Inflammatory macrophage treated with lipopolysaccharide for 4 hours (primary cell): Measurements from ENCODE around the gene IGSF23.
"Not testable (repeated sequence)": the region's sequence is repeated elsewhere in the genome, so short reads cannot be mapped to it uniquely, and the experiment has no call there.

ENCODE experiments used
- DNase-seq: peaks from one replicate; pipeline ENCODE4 v3.0.0-alpha.2; 2020

IGSF23 gene

DNA sequence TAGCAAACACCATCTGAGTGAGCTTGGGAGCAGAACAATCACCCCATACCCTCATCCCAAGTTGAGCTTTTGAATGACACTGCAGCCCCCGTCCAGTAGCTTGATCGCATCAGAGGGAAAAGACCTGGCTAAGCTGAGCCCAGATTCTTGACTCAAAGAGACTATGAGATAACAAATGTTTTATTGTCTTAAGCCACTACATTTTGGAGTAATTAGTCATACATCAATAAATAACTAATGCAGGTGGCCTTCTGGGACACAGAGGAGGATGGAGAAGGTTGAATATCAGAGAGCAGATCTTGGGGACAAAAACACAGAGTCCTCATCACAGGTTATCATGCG, 24.6 kb upstream of the IGSF23 start:
- DNase-seq: no peak

DNA sequence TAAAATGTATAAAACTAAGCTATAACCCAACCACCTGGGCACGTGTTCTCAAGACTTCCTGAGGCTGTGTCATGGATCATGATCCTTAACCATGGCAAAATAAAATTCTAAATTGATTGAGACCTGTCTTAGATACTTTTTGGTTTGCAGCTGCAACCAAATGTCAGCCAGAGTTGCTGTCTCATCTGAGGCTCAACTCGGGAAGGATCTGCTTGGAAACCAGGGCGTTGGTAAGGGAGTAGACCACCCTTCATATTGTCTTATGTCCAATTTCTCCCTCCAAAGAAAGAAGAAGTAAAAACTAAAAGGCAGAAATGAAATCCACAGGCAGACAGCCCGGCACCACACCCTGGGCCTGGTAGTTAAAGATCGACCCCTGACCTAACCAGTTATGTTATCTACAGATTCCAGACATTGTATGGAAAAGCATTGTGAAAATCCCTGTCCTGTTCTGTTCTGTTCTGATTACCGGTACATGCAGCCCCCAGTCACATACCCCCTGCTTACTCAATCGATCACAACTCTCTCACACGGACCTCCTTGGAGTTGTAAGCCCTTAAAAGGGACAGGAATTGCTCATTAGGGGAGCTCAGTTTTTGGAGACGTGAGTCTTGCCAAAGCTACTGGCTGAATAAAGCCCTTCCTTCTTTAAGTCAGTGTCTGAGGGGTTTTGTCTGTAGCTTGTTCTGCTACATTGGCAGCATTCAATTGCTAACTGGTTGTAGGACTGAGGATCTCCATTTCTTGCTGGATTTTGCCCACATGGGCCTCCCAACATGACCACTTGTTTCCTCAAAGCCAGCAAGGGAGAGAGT, 22.9 kb upstream of the IGSF23 start:
- DNase-seq: no peak

DNA sequence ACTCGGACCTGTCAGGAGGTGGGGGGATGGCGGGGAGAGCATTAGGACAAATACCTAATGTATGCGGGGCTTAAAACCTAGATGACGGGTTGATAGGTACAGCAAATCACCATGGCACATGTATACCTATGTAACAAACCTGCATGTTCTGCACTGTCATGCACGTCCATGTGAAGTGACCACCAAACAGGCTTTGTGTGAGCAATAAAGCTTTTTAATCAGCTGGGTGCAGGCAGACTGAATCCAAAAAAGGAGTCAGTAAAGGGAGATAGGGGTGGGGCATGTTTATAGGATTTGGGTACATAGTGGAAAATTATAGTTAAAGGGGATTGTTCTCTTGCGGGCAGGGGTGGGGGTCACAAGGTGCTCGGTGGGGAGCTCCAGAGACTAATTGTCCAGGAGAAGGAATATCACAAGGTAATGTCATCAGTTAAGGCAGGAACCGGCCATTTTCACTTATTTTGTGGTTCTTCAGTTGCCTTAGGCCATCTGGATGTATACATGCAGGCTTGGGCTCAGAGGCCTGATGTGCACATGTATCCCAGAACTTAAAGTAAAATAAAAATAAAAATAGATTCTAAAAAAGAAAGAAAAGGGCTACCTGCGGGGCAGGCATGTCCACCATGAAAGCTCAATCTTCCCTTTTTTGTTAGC, 21.9 kb upstream of the IGSF23 start:
- not testable (repeated sequence) for DNase-seq

DNA sequence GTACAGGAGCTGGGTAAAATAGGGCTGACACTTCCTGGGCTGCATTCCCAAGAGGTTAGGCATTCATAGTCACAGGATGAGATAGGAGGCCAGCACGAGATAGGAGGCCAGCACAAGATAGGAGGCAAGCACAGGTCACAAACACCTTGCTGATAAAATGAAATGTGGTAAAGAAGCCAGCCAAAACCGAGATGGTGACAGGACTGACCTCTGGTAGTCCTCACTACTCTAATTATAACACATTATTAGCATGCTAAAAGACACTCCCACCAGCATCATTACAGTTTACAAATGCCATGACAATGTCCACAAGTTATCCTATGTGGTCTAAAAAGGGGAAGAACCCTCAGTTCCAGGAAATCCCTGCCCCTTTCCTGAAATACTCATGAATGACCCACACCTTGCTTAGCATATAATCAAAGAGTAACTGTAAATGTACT, 20.9 kb upstream of the IGSF23 start:
- DNase-seq: peak; percentile 47

DNA sequence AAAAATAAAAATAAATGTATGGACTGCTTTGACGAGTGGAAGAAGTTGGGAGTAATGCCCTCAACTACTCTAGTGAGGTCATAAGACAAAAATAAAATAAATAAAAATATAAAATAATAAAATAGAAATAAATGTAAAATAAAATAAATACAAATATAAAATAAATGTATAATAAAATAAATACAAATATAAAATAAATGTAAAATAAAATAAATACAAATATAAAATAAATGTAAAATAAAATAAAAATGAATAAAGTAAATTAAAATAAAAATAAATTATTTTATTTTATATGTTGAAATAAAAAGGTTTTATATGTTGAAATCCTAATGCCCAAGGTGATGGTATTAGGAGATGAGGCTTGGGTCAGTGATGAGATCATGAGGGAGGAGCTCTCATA, 20.1 kb upstream of the IGSF23 start:
- DNase-seq: no peak

DNA sequence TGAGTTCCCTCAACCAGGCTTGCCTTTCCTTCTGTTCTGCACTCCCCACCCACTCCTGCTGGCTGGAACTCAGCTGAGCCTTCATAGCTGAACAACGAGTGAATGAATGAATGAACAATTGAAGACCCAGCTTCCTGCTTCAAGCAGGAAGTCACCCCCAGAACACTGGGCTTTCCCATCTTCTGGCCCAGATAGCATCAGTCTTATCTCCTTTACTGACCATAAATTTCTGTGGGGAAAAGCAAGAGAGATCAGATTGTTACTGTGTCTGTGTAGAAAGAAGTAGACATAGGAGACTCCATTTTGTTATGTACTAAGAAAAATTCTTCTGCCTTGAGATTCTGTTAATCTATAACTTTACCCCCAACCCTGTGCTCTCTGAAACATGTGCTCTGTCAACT, 19.5 kb upstream of the IGSF23 start:
- DNase-seq: not testable (repeated sequence)

DNA sequence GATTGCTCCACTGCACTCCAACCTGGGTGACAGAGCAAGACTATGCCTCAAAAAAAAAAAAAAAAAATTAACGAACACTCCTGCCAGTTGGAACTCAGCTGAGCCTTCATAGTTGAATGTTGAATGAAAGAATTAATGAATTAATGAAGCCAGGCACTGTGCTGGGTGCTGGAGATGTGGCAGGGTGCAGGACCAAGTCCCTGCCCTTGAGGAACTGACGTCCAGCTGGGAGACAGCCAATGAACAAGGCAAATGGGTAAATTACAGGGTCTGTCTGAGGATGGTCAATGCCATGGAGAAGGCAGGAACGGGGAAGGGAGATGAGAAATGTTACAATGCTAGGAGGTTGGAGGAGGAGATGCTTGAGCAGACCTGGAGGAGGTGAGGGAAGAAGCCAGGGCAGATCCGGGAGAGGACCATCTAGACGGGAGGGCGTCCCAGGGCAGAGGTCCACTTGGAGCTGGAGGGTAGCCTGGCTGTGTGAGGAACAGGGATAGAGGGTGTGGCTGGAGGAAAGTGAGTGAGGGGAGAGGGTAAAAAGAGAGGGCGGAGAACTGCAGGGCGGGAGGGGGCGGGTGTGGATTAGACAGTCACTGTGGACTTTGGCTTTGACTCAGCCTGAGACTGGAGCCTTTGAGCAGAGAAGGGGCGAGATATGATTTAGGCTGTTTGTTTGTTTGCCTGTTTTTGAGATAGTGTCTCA, 16.8 kb upstream of the IGSF23 start:
- DNase-seq: no peak

DNA sequence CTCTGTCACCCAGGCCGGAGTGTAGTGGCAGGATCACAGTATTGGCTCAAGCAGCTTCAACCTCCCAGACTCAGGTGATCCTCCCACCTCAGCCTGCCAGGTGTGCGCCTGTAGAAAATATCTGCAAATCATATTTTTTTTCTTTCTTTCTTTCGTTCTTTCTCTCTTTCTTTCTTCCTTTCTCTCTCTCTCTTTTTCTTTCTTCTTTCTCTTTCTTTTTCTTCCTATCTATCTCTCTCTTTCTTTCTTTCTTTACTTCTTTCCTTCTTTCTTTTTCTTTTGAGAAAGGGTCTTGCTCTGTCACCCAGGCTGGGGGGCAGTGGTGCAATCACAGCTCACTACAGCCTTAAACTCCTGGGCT, 16.3 kb upstream of the IGSF23 start:
- DNase-seq: no peak

DNA sequence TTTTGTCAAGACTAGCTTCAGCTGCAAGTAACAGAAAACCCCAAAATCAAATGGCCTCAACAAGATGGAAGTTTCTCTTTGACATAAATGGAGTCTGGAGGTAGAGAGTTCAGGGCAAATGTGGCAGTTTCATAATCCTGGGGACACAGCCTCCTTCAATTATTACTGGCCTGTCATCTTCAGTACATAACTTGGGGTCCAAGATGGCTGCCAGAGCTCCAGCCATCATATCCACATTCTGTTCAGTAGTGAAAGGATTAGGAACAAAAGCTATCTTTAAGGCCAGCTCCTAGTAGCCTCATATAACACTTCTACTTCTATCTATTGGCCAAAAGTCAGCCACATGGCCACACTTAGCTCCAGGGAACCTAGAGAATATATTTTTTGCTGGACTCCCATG, 15.0 kb upstream of the IGSF23 start:
- no peak for DNase-seq

DNA sequence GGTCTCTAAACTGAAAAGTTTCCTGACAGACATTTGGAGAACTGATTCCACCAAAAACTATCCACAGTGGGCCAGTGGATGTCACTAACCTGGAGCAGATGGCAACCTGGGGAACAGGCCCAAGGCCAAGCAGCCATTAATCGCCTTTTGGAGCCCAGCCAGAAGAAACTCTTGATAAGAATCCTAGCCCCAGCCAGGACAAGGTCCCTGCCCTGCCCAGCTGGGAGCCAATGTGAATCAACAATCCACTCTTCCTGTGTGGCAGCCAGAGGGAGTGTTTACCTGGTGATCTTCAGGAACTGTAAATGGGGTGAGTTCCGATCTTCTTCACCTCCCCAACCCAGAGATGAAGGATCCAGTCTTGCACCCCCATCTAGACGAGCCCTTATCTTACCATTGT, 14.5 kb upstream of the IGSF23 start:
- DNase-seq: no peak

DNA sequence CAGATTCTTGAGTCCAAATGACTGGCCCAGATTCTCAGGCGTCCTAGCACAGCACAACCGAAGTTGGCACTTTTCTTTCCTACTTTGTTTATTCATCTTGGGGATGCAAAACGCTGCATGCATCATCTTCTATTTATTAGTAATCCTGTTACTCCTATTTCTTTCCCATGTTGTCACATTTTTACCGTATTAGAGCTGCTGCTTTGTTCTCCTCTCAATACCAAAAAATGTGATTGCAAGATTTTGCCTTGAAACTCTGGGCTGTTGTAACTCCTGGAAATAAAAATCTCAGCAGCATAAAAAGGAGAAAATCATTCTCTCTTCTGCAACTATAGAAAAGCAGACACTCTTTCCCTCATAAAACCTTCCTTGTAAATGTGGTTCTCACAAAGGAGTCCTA, 12.9 kb upstream of the IGSF23 start:
- DNase-seq: no peak

DNA sequence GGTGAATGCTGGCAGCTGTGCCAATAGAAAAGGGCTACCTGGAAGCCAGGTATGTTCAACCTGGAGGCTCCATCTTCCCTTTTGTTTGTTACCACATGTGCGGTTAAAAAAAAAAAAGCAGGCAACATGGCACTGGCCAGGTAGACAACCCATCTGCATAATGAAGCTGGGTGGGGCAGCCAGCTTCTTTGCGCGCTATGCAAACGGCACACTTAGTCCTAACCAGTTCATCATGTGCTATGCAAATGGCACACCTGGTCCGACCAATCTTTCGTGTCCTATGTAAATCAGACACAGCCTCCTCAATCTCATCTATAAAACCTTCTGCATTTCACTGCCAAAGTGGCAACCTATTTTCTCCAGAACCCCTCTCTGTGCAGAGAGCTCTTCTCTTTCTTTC, 11.3 kb upstream of the IGSF23 start:
- DNase-seq: no peak

DNA sequence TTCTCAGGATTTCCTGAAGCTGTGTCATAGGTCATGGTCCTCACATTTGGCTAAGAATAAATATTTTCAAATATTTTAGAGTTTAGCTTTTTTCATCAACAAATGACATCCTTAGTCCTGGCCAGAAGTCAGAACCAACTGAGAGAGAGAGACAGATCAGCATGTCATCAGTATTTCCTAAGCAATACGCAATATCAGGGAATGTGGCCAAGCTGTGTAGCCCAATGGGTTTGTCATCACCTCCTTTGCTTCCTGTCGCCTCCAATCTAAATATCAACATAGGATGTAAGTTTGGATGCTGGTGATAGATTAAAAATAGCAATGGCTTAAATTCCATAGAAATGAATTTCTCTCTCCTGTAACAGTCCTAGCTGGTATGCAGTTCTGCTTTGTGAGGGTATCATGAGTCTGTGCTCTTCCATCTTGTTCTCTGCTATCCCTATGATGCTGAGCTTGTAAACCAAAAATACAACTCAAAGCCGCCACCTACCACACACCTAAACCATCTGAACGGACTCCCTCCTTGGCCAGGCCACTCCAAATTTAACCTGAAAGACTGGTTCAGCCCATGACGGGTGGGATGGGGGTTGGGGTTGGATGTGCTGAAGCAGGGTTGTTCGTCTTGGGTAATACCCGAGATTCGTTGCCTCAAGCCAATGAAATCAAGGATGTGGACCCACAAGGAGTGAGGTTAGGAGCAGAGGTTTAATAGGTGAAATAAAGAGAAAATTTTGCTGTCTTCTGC, 10.0 kb upstream of the IGSF23 start:
- no peak for DNase-seq

DNA sequence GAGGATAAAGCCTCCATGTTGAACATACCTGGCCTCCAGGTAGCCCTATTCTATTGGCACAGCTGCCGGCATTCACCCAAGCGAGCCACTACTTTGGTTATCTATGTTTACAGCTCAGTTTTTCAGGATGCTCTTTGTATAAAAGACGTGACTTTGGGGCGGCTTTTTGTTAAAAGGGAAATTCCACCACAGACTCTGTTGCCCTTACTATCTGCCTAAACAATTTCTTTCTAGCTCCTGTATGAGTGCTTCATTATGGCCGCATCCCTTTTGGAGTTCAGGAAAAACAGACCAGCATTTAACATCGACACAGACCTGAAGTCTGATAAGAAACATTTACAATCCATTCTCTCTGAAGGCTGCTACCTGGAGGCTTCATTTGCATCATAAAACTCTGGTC, 9.1 kb upstream of the IGSF23 start:
- no peak for DNase-seq

DNA sequence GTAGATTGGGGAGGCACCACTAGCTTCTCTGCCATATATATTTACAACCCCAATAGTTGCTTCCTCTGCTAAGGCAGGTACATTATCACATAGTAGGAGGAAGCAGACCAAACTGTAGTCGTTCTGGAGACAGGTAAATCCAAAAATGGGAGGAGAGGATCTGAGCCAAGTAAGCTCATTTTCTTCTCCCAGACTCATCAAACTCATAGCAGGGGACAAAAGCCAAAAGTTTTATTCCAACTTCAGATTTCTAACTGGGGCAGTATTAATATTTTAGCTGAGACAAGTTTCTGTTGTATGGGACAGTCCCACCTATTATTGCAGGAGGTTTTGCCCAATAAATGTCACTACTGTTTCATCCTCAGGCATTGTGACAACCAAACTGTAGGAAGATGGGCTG, 7.8 kb upstream of the IGSF23 start:
- no peak for DNase-seq

DNA sequence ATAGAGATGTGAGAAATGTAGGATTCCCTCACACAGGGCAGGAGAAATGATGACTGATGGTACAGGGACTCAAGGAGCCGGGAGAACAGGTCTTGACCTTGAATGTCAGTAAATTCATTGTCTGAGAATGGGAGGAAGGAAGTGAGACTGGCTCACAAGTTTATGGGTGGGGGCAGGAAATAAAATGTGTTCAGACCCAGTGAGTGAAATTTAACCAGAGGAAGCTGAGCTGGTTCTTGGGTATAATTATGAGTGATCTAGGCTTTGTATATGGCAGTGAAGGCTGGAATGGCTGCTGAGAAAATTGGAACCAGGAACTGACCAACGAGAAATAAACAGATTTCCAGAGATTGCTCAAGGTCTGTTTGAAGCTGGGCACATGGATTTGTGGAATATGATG, 6.3 kb upstream of the IGSF23 start:
- DNase-seq: peak; percentile 44

DNA sequence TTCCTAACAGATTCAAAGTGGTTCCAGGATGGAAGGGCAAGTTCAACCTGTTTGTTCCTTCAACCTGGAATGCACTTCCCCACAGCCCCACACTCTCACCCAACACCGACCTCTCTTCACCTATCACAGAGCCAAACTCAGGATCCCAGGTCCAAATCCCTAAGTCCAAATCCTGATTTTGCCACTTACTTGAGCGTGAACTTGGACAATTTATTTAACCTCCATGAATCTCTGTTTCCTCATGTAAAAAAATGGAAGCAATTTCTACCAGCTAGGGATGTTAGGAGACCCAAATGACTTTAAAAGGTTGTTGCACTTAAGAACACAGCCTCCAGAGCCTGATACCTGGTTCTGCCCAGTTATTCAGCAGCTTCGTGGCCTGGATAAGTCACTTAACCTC, 5.4 kb upstream of the IGSF23 start:
- DNase-seq: no peak

DNA sequence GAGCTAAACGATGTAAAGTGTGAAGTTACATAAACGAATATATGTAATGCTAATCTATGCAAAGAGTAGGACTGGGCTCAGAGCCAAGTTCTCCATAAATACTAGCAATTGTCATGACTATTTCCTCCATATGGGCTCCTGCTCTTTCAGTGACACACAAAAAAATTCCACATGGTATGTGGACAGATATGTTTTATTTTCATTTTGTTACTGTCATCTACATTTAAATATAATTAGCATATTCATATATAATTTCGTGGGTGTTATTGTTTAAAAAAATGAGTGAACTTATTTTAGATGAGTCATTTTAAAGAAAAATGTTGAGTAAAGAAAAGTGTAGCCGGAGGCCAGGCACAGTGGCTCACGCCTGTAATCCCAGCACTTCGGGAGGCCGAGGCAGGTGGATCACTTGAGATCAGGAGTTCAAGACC, 5.0 kb upstream of the IGSF23 start:
- peak; percentile 57 for DNase-seq

DNA sequence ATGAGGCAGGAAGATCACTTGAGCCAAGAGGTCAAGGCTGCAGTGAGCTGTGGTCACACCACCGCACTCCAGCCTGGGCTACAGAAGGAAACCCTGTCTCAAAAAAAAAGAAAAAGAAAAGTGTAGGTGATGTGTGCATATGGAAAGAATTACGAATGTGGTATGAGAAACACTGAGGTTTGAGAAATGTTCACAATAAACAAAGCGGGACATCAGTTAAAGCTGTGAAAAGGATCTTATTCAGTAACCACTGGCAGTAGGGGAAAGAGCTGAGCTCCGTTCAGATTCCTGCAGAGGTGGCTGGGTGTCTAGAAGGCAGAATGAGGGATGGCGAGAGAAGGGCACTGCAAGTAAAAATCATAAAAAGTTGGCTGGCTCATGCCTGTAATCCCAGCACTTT, 4.1 kb upstream of the IGSF23 start:
- DNase-seq: no peak

DNA sequence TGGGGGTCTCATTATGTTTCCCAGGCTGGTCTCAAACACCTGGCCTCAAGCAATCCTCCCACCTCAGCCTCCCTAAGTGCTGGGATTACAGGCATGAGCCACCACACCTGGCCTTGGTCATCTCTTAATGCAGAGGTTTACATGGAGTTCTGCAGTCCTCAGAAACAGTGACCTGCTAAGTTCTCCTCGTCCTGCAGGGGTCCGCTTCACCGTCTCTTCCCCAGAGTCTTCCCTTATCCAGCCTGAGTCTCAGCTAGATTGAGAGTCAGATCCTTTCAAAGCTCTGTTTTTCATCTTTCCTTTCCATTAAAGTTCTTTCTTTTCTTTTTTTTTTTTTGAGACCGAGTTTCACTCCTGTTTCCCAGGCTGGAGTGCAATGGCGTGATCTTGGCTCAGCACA, 2.9 kb upstream of the IGSF23 start:
- peak; percentile 47 for DNase-seq

DNA sequence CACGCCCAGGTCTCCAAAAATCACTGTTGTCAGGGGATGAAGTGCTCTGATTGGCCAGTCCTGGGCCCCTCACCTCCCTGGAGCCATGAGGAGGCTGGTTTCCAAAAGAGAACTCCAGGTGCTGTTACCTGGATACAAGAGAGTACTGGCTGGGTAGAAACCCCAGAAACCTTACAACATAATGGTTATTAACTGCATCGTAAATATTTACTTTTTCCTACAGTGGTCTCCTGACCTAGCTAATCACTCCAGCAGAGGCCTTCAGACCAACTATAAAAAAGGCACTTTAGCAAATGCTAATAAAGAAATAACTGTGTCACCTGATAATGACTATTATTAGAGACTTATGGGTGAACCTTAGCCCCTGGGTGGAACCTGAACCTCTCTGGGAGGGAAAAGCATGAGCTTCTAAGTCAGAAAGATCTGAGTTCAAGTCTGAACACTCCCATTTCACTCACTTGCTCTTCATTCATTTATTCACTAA, 1.5 kb upstream of the IGSF23 start:
- DNase-seq: no peak

DNA sequence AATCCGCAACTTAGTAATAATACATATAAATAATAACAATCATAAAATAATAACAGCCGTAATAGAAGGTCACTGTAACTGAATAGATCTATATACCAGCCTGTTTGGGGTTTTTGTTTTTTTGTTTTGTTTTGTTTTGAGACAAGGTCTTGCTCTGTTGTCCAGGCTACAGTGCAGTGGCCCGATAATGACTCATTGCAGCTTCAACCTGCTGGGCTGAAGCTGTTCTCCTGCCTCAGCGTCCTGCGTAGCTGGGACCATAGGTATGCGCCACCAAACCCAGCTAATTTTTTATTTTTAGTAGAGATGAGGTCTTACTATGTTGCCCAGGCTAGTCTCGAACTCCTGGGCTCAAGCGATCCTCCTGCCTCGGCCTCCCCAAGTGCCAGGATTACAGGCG, 950 bp downstream of the IGSF23 start:
- DNase-seq: no peak

DNA sequence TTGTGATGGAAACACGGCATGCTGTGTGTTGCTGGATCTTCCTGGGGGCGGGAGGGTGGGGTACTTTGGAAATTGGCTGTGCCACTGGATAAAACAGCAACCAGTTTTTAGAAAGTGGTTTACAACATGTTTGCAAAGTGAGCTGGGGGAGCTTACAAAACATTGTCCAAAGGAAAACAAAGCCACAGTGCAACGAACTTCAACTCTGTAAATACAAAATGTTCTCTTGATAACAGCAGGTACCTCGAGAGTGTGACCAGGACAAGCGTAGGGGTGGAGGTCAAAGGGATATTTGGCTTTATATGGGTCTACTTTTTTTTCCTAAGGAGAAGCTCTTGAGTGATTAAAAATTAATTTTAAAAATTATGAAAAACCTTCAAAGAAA, 2.5 kb downstream of the IGSF23 start:
- DNase-seq: no peak
